K562 (cell line): ENCODE data around the gene GRIA1. TPM values are rescaled to one million over a fixed set of nuclear protein-coding genes. Genes with fewer than 3 reads are reported as not detected.

Experiments used
- ATAC-seq: fragments of 200-7000 bp; cut with Tn5 transposase; 3 replicates; pipeline ENCODE4 v1.9.1; 2020; ENCODE audit warnings: moderate library complexity
- BruUV-seq: library from RNA; stranded (reverse); fragments of 400-500 nt; replicated peaks from 2 replicates; lab custom pipeline; 2021; lab: Mats Ljungman, UMichigan
- CTCF ChIA-PET: fragments of 300-600 bp; formaldehyde crosslinking; extraction: SDS; loops from one replicate; lab custom pipeline; 2021; ENCODE audit warnings: low intra/inter-chr PET ratio; lab: Yijun Ruan, JAX
- POLR2A ChIA-PET: fragments of 300-600, 350-650 bp; sonication (Branson Sonifier 250); formaldehyde crosslinking; extraction: SDS; loops from one replicate; lab custom pipeline; 2021; ENCODE audit warnings: antibody characterized with exemption, inconsistent platforms; lab: Yijun Ruan, JAX
- DNase-seq, 4 experiments: peaks; one replicate each; pipeline versions ENCODE4 v3.0.0 to v3.0.0-alpha.2; 2011 to 2018; ENCODE audit warnings: low spot score in 3 of 4, mixed read lengths in 3 of 4; ENCODE audit errors: extremely low read depth in 1 of 4
- FAIRE-seq: peaks from 2 replicates; lab custom pipeline; 2011; peaks lifted over from hg19 to GRCh38; lab: Jason Lieb, UNC
- H2AFZ ChIP-seq: 2 replicates; pipeline ENCODE4 v1.6.0; 2011; ENCODE audit warnings: low read depth, low read length, control low read depth, inconsistent platforms
- H3K27ac ChIP-seq: fragments of 200-600 bp; 3 replicates; pipeline ENCODE4 v1.8.0; 2011; ENCODE audit warnings: low read depth, mild to moderate bottlenecking, control low read depth, inconsistent platforms, low read length, moderate library complexity, mixed read lengths; ENCODE audit errors: extremely low read depth
- H3K27me3 ChIP-seq, 2 experiments: fragments of 300-600 bp in 1 of 2; 2 replicates in 1 of 2; 3 replicates in 1 of 2; pipeline versions ENCODE4 v1.6.0 to v1.8.0; 2011; ENCODE audit warnings: inconsistent platforms in 2 of 2, low read length in 2 of 2, mild to moderate bottlenecking in 1 of 2, mixed read lengths in 1 of 2, moderate library complexity in 1 of 2; ENCODE audit not compliant: control insufficient read depth in 2 of 2, insufficient read depth in 2 of 2
- H3K36me3 ChIP-seq: fragments of 300-600 bp; 3 replicates; pipeline ENCODE4 v1.8.0; 2011; ENCODE audit warnings: mild to moderate bottlenecking, low read length, inconsistent platforms; ENCODE audit not compliant: control insufficient read depth, insufficient read depth
- H3K4me1 ChIP-seq, 2 experiments: fragments of 200-600 bp in 1 of 2; replicated peaks in 1 of 2; 2 replicates in 1 of 2; 3 replicates in 1 of 2; pipeline versions ENCODE4 v1.5.1 to v1.8.0; 2011; ENCODE audit warnings: inconsistent platforms in 2 of 2, low read length in 2 of 2, mild to moderate bottlenecking in 1 of 2, mixed read lengths in 1 of 2, moderate library complexity in 1 of 2; ENCODE audit not compliant: control insufficient read depth in 2 of 2, insufficient read depth in 2 of 2
- H3K4me2 ChIP-seq: 2 replicates; pipeline ENCODE4 v1.6.1; 2011; ENCODE audit warnings: low read length, control low read depth, inconsistent platforms, mixed read lengths; ENCODE audit not compliant: insufficient read depth
- H3K4me3 ChIP-seq: fragments of 200-600 bp; sonication (generic), shearing (Covaris generic); 2 replicates; pipeline ENCODE4 v1.5.1; 2016; ENCODE audit warnings: control low read depth, inconsistent platforms
- H3K79me2 ChIP-seq: fragments of 200-600 bp; 3 replicates; pipeline ENCODE4 v1.8.0; 2011; ENCODE audit warnings: low read length, inconsistent platforms; ENCODE audit not compliant: control insufficient read depth, insufficient read depth
- H3K9ac ChIP-seq, 2 experiments: 2 replicates each; pipeline versions ENCODE4 v1.6.0 to v1.6.1; 2011; ENCODE audit warnings: low read depth in 2 of 2, low read length in 2 of 2, control low read depth in 1 of 2, inconsistent platforms in 1 of 2, mild to moderate bottlenecking in 1 of 2, mixed read lengths in 1 of 2; ENCODE audit not compliant: insufficient read depth in 1 of 2
- H3K9me1 ChIP-seq: one replicate; pipeline ENCODE4 v1.6.0; 2011; ENCODE audit warnings: inconsistent platforms, mild to moderate bottlenecking, low read length, moderate library complexity; ENCODE audit not compliant: control insufficient read depth, insufficient read depth
- H3K9me3 ChIP-seq: replicated peaks from 2 replicates; pipeline ENCODE4 v1.5.1; 2011; ENCODE audit warnings: low read depth, low read length, inconsistent platforms; ENCODE audit not compliant: control insufficient read depth, insufficient read depth
- H4K20me1 ChIP-seq: replicated peaks from 2 replicates; pipeline ENCODE4 v1.6.1; 2011; ENCODE audit warnings: low read length, inconsistent platforms, mixed read lengths; ENCODE audit not compliant: control insufficient read depth, insufficient read depth
- CBFA2T2 ChIP-seq: fragments of 450-650 bp; conservative IDR thresholded peaks from 2 replicates; pipeline ENCODE4 v1.6.1; 2017; ENCODE audit warnings: mild to moderate bottlenecking
- NR2C1 ChIP-seq, 2 experiments: fragments of 450-650 bp; IDR thresholded peaks; 2 replicates each; pipeline ENCODE4 v1.6.1; 2017; ENCODE audit warnings: mild to moderate bottlenecking in 2 of 2, antibody characterized with exemption in 1 of 2, inconsistent platforms in 1 of 2, missing compliant biosample characterization in 1 of 2, missing genetic modification characterization in 1 of 2
- NR2C2 ChIP-seq, 2 experiments: fragments of 200-800 bp in 1 of 2; sonication (Bioruptor generic) in 1 of 2; sonication (generic) in 1 of 2; formaldehyde crosslinking in 1 of 2; IDR thresholded peaks; 2 replicates each; pipeline versions ENCODE4 v1.6.1 to v1.8.0; 2016 to 2022; ENCODE audit warnings: mild to moderate bottlenecking in 1 of 2, missing compliant biosample characterization in 1 of 2, missing genetic modification characterization in 1 of 2, missing genetic modification reagents in 1 of 2
- TCF7 ChIP-seq: sonication (generic); IDR thresholded peaks from 2 replicates; pipeline ENCODE4 v1.6.1; 2016; ENCODE audit warnings: antibody characterized with exemption, borderline replicate concordance
- TOE1 ChIP-seq, 2 experiments: fragments of 450-650 bp in 1 of 2; sonication (generic) in 1 of 2; formaldehyde crosslinking in 1 of 2; IDR thresholded peaks; 2 replicates each; pipeline versions ENCODE4 v1.7.1 to v1.8.0; 2016 to 2022; ENCODE audit warnings: borderline replicate concordance in 2 of 2, mild to moderate bottlenecking in 2 of 2, antibody characterized with exemption in 1 of 2, inconsistent platforms in 1 of 2, low read depth in 1 of 2, missing genetic modification reagents in 1 of 2, moderate library complexity in 1 of 2
- ZBTB1 ChIP-seq: sonication (generic); formaldehyde crosslinking; IDR thresholded peaks from 2 replicates; pipeline ENCODE4 v1.8.1; 2023; ENCODE audit warnings: missing genetic modification reagents, low read depth, mild to moderate bottlenecking, borderline replicate concordance
- WGBS: fragments of 100-300 bp; shearing (Covaris generic); methylation state at CpG from one replicate; pipeline ENCODE4 v1.1.6; 2016; ENCODE audit warnings: low coverage, mixed read lengths; ENCODE audit not compliant: insufficient coverage; ENCODE audit errors: missing lambda C conversion rate; 5-methylcytosine and 5-hydroxymethylcytosine counted together
- in situ Hi-C: fragments of 300-500 bp; cut with MboI; formaldehyde crosslinking; loops from 4 replicates; pipeline ENCODE4 v1.15.0; 2018; ENCODE audit warnings: inconsistent platforms, mixed read lengths
- intact Hi-C: fragments of 100-400 bp; cut with micrococcal nuclease; formaldehyde crosslinking; loops from 2 replicates; pipeline ENCODE4 v1.14.2; 2022
- polyA plus RNA-seq, 8 experiments: library from polyadenylated mRNA; depleted of rRNA in 4 of 8; stranded (reverse) in 5 of 8; unstranded in 3 of 8; fragments of >200 nt; fragmentation: Nextera tagmentation in 2 of 8; fragmentation: Illumina TruSeq in 1 of 8; extraction: Ambion mirVana in 2 of 8; extraction: Trizol in 1 of 8; gene quantifications; 2 replicates each; pipeline versions ENCODE4 v1.2.1 to v1.2.3, GENCODE V29; 2011 to 2014; ENCODE audit warnings: inconsistent platforms in 1 of 8, missing spikeins in 1 of 8
- total RNA-seq, 7 experiments: library from RNA; depleted of rRNA in 6 of 7; stranded (reverse); fragments of >200 nt in 6 of 7; fragmentation: Illumina TruSeq in 2 of 7; extraction: Trizol in 2 of 7; gene quantifications; 2 replicates each; pipeline versions ENCODE4 v1.2.1 to v1.2.3, GENCODE V29; 2011 to 2021; ENCODE audit warnings: low replicate concordance in 1 of 7
- TF ChIP-seq, protein P1 (sequence below): sonication (generic); formaldehyde crosslinking; IDR thresholded peaks from 2 replicates; pipeline ENCODE4 v1.5.0; 2020; ENCODE audit warnings: missing genetic modification reagents
- TF ChIP-seq, protein P2 (sequence below): fragments of 450-650 bp; IDR thresholded peaks from 2 replicates; pipeline ENCODE4 v1.6.1; 2016; ENCODE audit warnings: mild to moderate bottlenecking, moderate library complexity

The GRIA1 gene
- total and polyA plus RNA-seq, 9 of the 15 experiments (the other 6 are each of a cell fraction or from before 2014, with no cell fraction given), result not detected

- no peak overlapping the region for H2AFZ ChIP-seq
- no peaks in the 10 kb centered on the region for H3K4me1 ChIP-seq
- FAIRE-seq (no peak), DNase-seq (peak in 3 of 4 experiments; percentile 7 to 49 (median 47)), ATAC-seq (no peak)
- no peak overlapping the region for H3K9ac ChIP-seq
- H3K36me3 ChIP-seq, result no peaks in the 10 kb centered on the region
- H4K20me1 ChIP-seq, result no peaks in the 10 kb centered on the region
- H3K27ac ChIP-seq, result no peak overlapping the region
- intact Hi-C loops, result no loop called here
- no TSS peak for BruUV-seq
- in situ Hi-C loops, result no loop called here
- 2% methylated on average over 10 of the region's 10 CpGs for WGBS
- ChIA-PET POLR2A (no interaction called here), CTCF (no interaction called here)
- H3K9me3 ChIP-seq, result no peaks in the 10 kb centered on the region
- no peak overlapping the region for H3K4me3 ChIP-seq
- no peaks in the 10 kb centered on the region for H3K27me3 ChIP-seq
- H3K4me2 ChIP-seq, result no peak overlapping the region
- H3K9me1 ChIP-seq, result no peaks in the 10 kb centered on the region
- H3K79me2 ChIP-seq, result no peaks in the 10 kb centered on the region
- TF ChIP-seq NR2C1 (IDR thresholded peaks at IDR 0.05), result peak; percentile 74
- peak; percentile 63; the same call in 1 of the 2 replicates for TF ChIP-seq NR2C1 (tag; IDR thresholded peaks at IDR 0.05)
- no peak for TF ChIP-seq ZBTB1 (CRISPR knock-in tag)
- TF ChIP-seq, protein P1, sequence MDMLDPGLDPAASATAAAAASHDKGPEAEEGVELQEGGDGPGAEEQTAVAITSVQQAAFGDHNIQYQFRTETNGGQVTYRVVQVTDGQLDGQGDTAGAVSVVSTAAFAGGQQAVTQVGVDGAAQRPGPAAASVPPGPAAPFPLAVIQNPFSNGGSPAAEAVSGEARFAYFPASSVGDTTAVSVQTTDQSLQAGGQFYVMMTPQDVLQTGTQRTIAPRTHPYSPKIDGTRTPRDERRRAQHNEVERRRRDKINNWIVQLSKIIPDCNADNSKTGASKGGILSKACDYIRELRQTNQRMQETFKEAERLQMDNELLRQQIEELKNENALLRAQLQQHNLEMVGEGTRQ (CRISPR knock-in tag), result peak; percentile 59; the same call in 1 of the 2 replicates
- TF ChIP-seq NR2C2 (CRISPR knock-in tag; IDR thresholded peaks at IDR 0.05), result no peak
- TF ChIP-seq NR2C2 (tag; IDR thresholded peaks at IDR 0.05), result peak; percentile 57
- TF ChIP-seq CBFA2T2, result peak; percentile 54
- TF ChIP-seq, protein P2, sequence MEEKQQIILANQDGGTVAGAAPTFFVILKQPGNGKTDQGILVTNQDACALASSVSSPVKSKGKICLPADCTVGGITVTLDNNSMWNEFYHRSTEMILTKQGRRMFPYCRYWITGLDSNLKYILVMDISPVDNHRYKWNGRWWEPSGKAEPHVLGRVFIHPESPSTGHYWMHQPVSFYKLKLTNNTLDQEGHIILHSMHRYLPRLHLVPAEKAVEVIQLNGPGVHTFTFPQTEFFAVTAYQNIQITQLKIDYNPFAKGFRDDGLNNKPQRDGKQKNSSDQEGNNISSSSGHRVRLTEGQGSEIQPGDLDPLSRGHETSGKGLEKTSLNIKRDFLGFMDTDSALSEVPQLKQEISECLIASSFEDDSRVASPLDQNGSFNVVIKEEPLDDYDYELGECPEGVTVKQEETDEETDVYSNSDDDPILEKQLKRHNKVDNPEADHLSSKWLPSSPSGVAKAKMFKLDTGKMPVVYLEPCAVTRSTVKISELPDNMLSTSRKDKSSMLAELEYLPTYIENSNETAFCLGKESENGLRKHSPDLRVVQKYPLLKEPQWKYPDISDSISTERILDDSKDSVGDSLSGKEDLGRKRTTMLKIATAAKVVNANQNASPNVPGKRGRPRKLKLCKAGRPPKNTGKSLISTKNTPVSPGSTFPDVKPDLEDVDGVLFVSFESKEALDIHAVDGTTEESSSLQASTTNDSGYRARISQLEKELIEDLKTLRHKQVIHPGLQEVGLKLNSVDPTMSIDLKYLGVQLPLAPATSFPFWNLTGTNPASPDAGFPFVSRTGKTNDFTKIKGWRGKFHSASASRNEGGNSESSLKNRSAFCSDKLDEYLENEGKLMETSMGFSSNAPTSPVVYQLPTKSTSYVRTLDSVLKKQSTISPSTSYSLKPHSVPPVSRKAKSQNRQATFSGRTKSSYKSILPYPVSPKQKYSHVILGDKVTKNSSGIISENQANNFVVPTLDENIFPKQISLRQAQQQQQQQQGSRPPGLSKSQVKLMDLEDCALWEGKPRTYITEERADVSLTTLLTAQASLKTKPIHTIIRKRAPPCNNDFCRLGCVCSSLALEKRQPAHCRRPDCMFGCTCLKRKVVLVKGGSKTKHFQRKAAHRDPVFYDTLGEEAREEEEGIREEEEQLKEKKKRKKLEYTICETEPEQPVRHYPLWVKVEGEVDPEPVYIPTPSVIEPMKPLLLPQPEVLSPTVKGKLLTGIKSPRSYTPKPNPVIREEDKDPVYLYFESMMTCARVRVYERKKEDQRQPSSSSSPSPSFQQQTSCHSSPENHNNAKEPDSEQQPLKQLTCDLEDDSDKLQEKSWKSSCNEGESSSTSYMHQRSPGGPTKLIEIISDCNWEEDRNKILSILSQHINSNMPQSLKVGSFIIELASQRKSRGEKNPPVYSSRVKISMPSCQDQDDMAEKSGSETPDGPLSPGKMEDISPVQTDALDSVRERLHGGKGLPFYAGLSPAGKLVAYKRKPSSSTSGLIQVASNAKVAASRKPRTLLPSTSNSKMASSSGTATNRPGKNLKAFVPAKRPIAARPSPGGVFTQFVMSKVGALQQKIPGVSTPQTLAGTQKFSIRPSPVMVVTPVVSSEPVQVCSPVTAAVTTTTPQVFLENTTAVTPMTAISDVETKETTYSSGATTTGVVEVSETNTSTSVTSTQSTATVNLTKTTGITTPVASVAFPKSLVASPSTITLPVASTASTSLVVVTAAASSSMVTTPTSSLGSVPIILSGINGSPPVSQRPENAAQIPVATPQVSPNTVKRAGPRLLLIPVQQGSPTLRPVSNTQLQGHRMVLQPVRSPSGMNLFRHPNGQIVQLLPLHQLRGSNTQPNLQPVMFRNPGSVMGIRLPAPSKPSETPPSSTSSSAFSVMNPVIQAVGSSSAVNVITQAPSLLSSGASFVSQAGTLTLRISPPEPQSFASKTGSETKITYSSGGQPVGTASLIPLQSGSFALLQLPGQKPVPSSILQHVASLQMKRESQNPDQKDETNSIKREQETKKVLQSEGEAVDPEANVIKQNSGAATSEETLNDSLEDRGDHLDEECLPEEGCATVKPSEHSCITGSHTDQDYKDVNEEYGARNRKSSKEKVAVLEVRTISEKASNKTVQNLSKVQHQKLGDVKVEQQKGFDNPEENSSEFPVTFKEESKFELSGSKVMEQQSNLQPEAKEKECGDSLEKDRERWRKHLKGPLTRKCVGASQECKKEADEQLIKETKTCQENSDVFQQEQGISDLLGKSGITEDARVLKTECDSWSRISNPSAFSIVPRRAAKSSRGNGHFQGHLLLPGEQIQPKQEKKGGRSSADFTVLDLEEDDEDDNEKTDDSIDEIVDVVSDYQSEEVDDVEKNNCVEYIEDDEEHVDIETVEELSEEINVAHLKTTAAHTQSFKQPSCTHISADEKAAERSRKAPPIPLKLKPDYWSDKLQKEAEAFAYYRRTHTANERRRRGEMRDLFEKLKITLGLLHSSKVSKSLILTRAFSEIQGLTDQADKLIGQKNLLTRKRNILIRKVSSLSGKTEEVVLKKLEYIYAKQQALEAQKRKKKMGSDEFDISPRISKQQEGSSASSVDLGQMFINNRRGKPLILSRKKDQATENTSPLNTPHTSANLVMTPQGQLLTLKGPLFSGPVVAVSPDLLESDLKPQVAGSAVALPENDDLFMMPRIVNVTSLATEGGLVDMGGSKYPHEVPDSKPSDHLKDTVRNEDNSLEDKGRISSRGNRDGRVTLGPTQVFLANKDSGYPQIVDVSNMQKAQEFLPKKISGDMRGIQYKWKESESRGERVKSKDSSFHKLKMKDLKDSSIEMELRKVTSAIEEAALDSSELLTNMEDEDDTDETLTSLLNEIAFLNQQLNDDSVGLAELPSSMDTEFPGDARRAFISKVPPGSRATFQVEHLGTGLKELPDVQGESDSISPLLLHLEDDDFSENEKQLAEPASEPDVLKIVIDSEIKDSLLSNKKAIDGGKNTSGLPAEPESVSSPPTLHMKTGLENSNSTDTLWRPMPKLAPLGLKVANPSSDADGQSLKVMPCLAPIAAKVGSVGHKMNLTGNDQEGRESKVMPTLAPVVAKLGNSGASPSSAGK, result no peak
- no peak for TF ChIP-seq TCF7
- peak; percentile 82 for TF ChIP-seq TOE1 (IDR thresholded peaks at IDR 0.05; ENCODE audit: borderline replicate concordance)
- TF ChIP-seq TOE1 (CRISPR knock-in tag; IDR thresholded peaks at IDR 0.05; ENCODE audit: borderline replicate concordance, low read depth), result no peak
Observed at GRCh38 chr5:153794327-153794726, 303.9 kb downstream of the GRIA1 start.
